Fibroblast of skin of left quadriceps (primary cell): Measurements from ENCODE around the gene KCNQ2.
"Not testable (repeated sequence)": the region's sequence is repeated elsewhere in the genome, so short reads cannot be mapped to it uniquely, and the experiment has no call there.

ENCODE experiments used
- DNase-seq, 2 experiments: peaks; one replicate each; pipeline ENCODE4 v3.0.0-alpha.2; 2013; ENCODE audit warnings: low read depth in 2 of 2

The KCNQ2 gene

GRCh38 chr20:63385819-63386218 lies 86.6 kb downstream of the KCNQ2 start:
- DNase-seq, result no peak

GRCh38 chr20:63384336-63384735 lies 88.1 kb downstream of the KCNQ2 start:
- DNase-seq, result no peak

- DNase-seq, result no peak
Measured at GRCh38 chr20:63383556-63383955, 88.9 kb downstream of the KCNQ2 start.

- no peak for DNase-seq
Measured at GRCh38 chr20:63382551-63383300, 89.7 kb downstream of the KCNQ2 start.

GRCh38 chr20:63381781-63382431 lies 90.5 kb downstream of the KCNQ2 start:
- no peak for DNase-seq

GRCh38 chr20:63380346-63380870 lies 92.0 kb downstream of the KCNQ2 start:
- DNase-seq, result no peak

GRCh38 chr20:63379872-63380271 lies 92.6 kb downstream of the KCNQ2 start:
- not testable (repeated sequence) for DNase-seq

GRCh38 chr20:63379296-63379695 lies 93.2 kb downstream of the KCNQ2 start:
- no peak for DNase-seq

GRCh38 chr20:63378626-63379025 lies 93.8 kb downstream of the KCNQ2 start:
- no peak for DNase-seq

GRCh38 chr20:63377951-63378381 lies 94.5 kb downstream of the KCNQ2 start:
- DNase-seq, result no peak

- DNase-seq, result no peak
Measured at GRCh38 chr20:63377256-63377941, 95.1 kb downstream of the KCNQ2 start.

- DNase-seq, result no peak
Measured at GRCh38 chr20:63376283-63377250, 95.9 kb downstream of the KCNQ2 start.

- no peak for DNase-seq
Measured at GRCh38 chr20:63375438-63375837, 97.0 kb downstream of the KCNQ2 start.

- DNase-seq, result no peak
Measured at GRCh38 chr20:63374504-63374903, 98.0 kb downstream of the KCNQ2 start.

- no peak for DNase-seq
Measured at GRCh38 chr20:63373996-63374395, 98.5 kb downstream of the KCNQ2 start.

- no peak for DNase-seq
Measured at GRCh38 chr20:63372971-63373885, 99.2 kb downstream of the KCNQ2 start.

- DNase-seq, result no peak
Measured at GRCh38 chr20:63371291-63371865, 101.1 kb downstream of the KCNQ2 start.

GRCh38 chr20:63370618-63371187 lies 101.8 kb downstream of the KCNQ2 start:
- DNase-seq, result no peak
